ENCODE measurements around the gene UXT.

Gene UXT

DNA sequence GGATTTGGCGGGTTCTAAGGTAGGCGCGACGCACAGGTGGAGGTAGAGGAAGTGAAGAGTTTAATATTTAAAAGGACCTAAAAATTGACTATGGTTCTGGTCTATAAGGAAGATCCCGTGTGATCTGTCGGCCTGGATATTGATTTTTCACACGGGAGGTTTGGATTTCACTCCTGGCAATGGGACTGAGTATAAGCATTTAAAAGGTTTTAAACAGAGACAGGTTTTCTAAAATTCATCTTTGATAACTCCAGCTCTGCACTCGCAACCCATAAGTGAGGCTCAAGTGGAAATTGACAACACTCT, 394 bp upstream of the UXT start:
- DNase-seq (ENCODE audit: insufficient read length, low spot score) (no peak), FAIRE-seq (no peak)
- TF ChIP-seq, protein P1, sequence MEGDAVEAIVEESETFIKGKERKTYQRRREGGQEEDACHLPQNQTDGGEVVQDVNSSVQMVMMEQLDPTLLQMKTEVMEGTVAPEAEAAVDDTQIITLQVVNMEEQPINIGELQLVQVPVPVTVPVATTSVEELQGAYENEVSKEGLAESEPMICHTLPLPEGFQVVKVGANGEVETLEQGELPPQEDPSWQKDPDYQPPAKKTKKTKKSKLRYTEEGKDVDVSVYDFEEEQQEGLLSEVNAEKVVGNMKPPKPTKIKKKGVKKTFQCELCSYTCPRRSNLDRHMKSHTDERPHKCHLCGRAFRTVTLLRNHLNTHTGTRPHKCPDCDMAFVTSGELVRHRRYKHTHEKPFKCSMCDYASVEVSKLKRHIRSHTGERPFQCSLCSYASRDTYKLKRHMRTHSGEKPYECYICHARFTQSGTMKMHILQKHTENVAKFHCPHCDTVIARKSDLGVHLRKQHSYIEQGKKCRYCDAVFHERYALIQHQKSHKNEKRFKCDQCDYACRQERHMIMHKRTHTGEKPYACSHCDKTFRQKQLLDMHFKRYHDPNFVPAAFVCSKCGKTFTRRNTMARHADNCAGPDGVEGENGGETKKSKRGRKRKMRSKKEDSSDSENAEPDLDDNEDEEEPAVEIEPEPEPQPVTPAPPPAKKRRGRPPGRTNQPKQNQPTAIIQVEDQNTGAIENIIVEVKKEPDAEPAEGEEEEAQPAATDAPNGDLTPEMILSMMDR (IDR thresholded peaks at IDR 0.05; ENCODE audit: insufficient read depth, missing control alignments), result no peak

DNA sequence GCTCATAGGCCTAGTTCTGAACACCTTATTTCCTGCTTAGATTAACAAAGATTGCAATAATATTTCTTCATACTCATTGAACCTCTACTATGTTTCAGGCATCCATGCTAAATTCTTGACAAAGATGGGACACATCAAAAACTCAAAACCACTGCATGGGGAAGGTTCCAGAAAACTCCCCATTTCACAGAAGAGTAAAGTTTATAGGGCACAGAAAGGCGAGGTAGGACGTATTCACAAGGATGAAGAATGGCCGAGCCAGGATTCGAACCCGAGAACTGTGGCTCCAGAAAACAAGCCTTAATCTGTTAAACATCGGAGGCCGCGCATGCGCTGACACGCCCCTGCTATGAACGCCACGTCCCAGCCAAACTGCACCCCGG, 688 bp downstream of the UXT start:
- TF ChIP-seq, protein P1 (IDR thresholded peaks at IDR 0.05; ENCODE audit: insufficient read depth, missing control alignments), result no peak
- DNase-seq (ENCODE audit: insufficient read length, low spot score) (no peak), FAIRE-seq (no peak)

DNA sequence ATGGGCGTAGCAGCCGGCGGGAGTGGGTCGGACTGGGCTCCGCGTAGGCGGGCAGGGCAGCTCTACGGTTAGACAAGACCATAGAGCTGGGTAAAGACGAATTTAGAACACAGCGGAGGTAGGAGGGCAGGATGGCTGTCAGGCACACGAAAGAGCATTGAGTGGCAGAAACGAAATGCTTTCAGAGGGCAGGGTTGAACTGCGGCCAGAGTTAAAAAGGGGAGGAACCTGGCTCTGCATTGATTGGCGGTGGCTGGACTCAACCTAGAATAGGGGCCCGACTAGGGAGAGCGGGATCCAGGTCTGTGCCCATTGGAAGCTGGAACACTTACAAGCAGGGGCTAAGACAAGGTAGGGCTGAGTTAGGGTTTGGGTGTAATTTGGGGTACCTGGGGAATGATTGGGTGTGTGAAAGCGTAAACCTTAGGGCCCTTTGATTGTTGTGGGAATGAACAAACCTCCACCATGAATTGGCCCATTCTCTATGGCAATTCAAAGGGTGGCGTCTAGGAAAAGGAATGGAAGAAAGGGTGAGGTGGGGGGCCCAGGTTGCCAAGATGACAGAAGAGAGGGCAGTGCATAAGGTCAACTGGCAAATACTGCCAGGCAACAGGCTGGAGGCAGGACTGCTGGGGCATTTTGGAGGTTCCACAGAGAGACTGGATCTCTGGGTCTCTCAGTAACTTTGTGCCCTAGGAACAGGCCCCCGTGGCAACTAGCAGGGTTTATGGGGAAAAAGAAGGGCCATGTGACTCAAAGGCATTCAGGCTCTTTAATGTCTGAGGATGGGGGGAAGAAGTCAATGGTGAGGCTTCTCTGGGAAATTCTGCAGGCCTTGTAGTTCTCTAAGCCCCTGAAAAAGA, 7.7 kb downstream of the UXT start:
- DNase-seq (ENCODE audit: insufficient read length, low spot score) (no peak), FAIRE-seq (no peak)
- TF ChIP-seq, protein P1 (IDR thresholded peaks at IDR 0.05; ENCODE audit: insufficient read depth, missing control alignments), result no peak

DNA sequence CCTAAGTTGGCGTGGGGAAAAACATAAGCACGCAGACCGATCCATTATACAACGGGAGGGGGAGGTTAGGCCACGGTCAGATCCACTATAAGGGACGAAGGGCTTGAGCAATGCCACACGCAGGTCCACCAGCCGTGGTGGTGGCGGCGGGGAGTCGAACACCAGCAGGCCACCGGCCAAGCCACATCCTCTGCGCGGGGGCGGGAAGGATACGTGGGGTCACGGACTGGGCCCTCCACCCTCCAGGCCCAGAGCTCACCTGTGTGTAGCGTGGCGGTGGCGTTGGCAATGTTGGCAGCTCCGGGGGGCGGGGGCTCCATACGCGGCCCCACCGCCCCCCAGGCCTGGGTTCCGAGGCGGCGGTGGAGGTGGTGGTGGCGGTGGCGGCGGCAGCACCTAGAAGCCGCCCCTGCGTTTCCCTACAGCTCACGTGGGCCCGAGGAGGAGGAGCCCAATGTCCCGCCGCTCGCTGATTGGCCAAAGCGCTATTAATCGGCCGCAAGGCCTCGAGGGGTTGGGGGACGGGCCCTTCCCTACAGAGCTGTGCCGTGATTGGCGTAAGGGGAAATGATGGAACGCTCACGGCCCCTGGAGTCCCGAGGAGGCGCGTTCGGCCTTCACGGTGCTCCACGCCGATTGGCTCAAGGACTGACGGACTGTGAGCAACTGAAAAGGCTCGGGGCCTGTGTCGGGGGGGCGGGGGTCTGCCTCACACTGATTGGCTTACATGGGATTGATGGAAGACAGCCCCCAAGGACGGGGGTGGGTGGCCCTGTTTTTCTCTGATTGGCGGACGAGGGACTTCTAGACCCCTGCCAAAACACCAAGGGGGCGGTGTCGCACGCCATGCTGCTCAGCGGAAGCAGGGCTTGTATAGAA, 8.6 kb downstream of the UXT start, which contains the start of gene ELK1:
ELK1 (minus strand) TSS at position 400 of the 879 bp plus-strand sequence. CDS start 9,122 bp downstream, outside the sequence.
- TF ChIP-seq, protein P1 (IDR thresholded peaks at IDR 0.05; ENCODE audit: insufficient read depth, missing control alignments), result no peak
- peak; percentile 60 for DNase-seq (ENCODE audit: insufficient read length, low spot score)
- FAIRE-seq, result no peak

DNA sequence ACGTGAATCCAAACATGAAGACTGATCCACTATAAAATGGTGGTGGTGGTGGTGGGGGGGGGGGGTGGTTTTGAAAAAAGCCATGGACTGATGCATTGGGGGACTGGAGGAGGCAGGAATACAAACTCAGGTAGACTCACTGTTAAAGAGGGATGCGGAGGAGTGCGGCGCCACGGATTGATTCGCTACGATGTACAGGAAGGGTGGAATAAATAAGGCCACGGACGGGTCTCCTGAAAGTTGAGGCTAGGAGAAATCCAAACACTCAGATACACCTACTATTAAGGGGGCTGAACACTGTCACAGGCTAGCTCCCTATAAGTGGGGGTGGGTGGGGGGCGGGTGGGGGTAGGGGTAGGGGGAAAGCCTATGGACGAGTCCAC, 9.2 kb downstream of the UXT start:
- FAIRE-seq (no peak), DNase-seq (ENCODE audit: insufficient read length, low spot score) (no peak)
- TF ChIP-seq, protein P1 (IDR thresholded peaks at IDR 0.05; ENCODE audit: insufficient read depth, missing control alignments), result no peak

DNA sequence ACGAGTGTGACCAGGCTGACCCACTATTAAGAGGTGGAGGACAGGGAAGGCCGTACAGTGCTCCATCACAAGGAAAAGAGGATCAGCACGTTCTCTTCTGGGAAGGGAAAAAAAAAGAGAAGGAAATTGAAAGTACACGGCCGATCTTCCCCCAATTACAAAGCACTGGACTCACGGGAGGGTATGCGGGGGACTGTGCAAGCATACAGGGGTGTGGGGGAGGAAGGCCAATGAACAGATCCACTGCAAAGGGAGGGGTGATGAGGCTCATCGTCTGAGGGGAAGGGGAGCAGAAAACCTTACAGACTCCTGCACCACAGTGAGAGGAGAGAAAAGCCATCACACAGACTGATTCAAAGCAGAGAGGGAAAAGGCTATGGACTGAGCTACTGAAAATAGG, 9.7 kb downstream of the UXT start:
- no peak for FAIRE-seq
- DNase-seq (ENCODE audit: insufficient read length, low spot score), result no peak
- TF ChIP-seq, protein P1 (IDR thresholded peaks at IDR 0.05; ENCODE audit: insufficient read depth, missing control alignments), result no peak

Measured in D721Med (cell line).